IPS-20b (cell line): Measurements from ENCODE around the gene FAM9A.

Experiments used
- H3K27ac ChIP-seq: one replicate; pipeline ENCODE4 v1.5.1; 2013; ENCODE audit warnings: low read length
- H3K27me3 ChIP-seq: 2 replicates; pipeline ENCODE4 v1.6.1; 2013; ENCODE audit warnings: mild to moderate bottlenecking, low read length, inconsistent platforms; ENCODE audit not compliant: insufficient read depth
- H3K36me3 ChIP-seq: 2 replicates; pipeline ENCODE4 v1.6.1; 2013; ENCODE audit warnings: low read depth, mild to moderate bottlenecking, inconsistent platforms, low read length, moderate library complexity; ENCODE audit not compliant: insufficient read depth
- H3K4me1 ChIP-seq: 2 replicates; pipeline ENCODE4 v1.6.1; 2013; ENCODE audit warnings: mild to moderate bottlenecking, control low read depth, inconsistent platforms, low read length, moderate library complexity; ENCODE audit not compliant: insufficient read depth
- H3K4me3 ChIP-seq: 2 replicates; pipeline ENCODE4 v1.5.1; 2013; ENCODE audit warnings: mild to moderate bottlenecking, low read length, inconsistent platforms
- H3K9ac ChIP-seq: 2 replicates; pipeline ENCODE4 v1.6.1; 2013; ENCODE audit warnings: low read depth, mild to moderate bottlenecking, inconsistent platforms, low read length, moderate library complexity
- H3K9me3 ChIP-seq: 2 replicates; pipeline ENCODE4 v1.6.1; 2013; ENCODE audit warnings: mild to moderate bottlenecking, low read depth, low read length, inconsistent platforms; ENCODE audit not compliant: insufficient read depth

FAM9A gene

DNA sequence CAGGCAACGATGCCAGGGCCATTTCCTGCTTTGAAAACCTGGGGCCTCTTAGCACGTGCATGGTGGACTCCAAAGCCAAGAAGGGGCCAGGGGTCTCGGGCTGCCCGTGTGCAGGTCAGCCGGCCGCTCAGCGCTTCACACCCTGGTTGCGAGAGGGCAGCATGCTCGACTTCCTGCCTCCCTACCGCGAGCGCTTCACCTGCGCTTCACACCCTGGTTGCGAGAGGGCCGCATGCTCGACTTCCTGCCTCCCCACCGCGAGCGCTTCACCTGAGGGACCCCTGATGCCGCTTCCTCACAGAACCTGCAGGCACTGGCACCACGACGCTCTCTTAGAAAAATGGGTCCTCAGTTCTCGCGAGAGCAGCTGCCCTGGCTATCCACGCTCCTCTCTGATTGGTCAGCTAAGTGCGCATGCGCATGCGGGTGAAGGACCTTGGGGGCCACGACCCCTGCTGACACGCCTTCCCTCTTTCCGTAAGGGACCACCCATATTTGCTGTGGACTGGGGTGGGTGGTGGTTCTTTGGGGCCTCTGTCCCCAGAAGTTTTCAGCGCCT lies at the start of gene FAM9A:
Gene FAM9A (minus strand): TSS at position 343 of the 559 bp plus-strand sequence. CDS start 1,212 bp downstream, outside the sequence.
- no peak within 1 kb of the TSS for H3K27ac ChIP-seq
- no peak within 1 kb of the TSS for H3K4me3 ChIP-seq
- H3K9me3 ChIP-seq: no peaks in the 10 kb centered on the region
- H3K9ac ChIP-seq: no peak within 1 kb of the TSS
- H3K4me1 ChIP-seq: no peaks in the 10 kb centered on the region
- no peaks in the 10 kb centered on the region for H3K36me3 ChIP-seq
- no peaks in the 10 kb centered on the region for H3K27me3 ChIP-seq

DNA sequence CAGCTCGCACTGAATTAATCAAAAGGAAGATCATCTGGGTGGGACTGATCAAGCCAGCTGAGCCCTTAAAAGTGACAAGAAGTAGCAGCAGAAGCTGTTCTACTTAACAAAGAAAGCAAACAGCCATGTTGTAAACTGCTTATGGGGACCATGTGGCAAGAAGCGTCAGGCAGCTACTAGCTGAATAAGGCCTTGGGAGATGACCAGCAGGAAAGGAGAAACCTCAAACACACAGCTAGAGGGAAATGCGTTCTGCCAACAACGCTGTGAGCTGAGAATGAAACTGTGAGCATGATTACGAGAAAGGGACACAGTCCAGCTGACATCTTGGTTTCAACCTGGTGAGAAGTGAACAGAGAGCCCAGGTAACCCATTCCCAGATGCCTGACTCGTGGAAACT lies 49.3 kb upstream of the FAM9A start:
- H3K9ac ChIP-seq: no peak overlapping the region
- H3K36me3 ChIP-seq: no peaks in the 10 kb centered on the region
- no peaks in the 10 kb centered on the region for H3K27me3 ChIP-seq
- no peak overlapping the region for H3K4me3 ChIP-seq
- no peak overlapping the region for H3K27ac ChIP-seq
- no peaks in the 10 kb centered on the region for H3K9me3 ChIP-seq
- H3K4me1 ChIP-seq: no peaks in the 10 kb centered on the region

DNA sequence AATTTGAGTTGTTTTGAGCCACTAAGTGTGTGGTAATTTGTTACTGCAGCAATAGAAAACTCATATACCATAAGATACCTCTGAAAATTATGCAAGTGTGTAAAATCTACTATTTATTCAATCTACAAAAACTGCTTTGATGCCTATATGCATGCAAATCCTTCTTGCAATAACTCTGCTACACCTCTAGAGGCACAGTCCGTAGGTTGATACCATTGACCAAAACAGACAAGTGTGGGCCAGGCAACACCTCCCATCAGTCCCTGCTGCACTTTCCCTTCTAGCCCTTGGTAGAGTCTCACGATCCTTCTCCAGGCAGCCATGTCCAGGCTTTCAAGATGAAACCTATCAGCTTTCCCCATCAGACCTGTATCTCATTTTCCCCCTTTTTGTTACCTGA lies 48.8 kb upstream of the FAM9A start:
- Histone ChIP-seq H3K9me3 (no peaks in the 10 kb centered on the region), H3K27ac (no peak overlapping the region), H3K4me3 (no peak overlapping the region), H3K36me3 (no peaks in the 10 kb centered on the region), H3K27me3 (no peaks in the 10 kb centered on the region), H3K9ac (no peak overlapping the region), H3K4me1 (no peaks in the 10 kb centered on the region)

DNA sequence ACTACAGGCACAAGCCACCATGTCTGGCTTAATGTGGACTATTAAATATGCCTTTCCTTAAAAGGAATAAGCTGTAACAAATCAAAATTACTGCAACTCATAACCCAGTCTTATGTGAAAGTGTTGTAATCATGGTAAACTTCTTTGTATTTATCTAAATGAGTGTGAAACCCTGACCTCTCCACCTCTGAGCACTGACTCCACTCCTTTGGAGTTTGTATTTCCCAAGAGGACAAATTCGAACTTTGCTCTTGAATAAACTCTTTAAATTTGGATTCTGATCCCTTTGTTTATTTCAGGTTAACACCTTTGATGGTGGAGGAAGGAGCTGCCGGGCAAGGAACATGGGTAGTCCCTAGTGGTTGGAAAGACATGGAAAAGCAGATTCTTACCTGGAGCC lies 48.3 kb upstream of the FAM9A start:
- H3K4me1 ChIP-seq: no peaks in the 10 kb centered on the region

DNA sequence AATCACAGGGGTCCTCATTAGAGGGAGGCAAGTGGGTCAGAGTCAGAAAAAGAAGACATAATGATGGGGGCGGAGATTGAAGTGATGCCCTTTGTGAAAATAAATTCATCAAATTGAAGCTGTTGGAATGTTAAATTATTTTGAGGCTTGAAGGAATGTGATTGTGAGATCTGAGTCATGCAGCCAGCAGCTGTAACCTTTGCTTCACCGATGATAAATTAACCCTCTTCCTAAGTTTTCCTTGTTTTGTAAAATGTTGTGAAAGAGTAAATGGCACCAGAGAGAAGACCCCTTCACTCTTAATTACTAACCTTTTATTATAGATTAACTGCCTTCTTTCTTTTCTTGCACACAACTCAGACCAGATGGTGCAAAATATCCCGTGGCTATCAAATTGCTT lies 47.7 kb upstream of the FAM9A start:
- Histone ChIP-seq H3K4me3 (no peak overlapping the region), H3K27ac (no peak overlapping the region)

More for the DNA sequence above, 48.3 kb upstream of the FAM9A start:
- no peak overlapping the region for H3K9ac ChIP-seq
- H3K36me3 ChIP-seq: no peaks in the 10 kb centered on the region
- no peaks in the 10 kb centered on the region for H3K9me3 ChIP-seq
- no peak overlapping the region for H3K27ac ChIP-seq
- H3K4me3 ChIP-seq: no peak overlapping the region
- no peaks in the 10 kb centered on the region for H3K27me3 ChIP-seq

DNA sequence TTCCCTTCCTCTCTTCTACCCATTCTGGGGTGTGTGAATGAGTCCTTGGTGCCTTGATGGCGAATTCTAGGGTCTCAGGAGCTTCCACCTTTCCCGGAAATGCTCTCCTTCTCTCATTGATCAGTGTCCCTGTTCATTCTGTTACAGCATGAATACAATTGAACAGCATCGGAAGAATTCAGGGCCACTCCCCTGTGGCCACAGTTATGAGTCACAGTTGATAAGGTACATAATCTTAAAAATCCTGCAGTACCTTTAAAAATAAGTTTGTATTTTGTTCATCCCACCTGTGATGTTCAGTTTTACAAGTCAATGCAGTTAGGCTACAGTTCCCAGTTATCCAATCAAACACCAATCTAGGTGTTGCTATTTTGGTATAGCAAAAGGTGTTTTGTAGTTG lies 47.3 kb upstream of the FAM9A start:
- Histone ChIP-seq H3K27ac (no peak overlapping the region), H3K4me1 (no peaks in the 10 kb centered on the region), H3K4me3 (no peak overlapping the region), H3K9me3 (no peaks in the 10 kb centered on the region), H3K27me3 (no peaks in the 10 kb centered on the region), H3K36me3 (no peaks in the 10 kb centered on the region), H3K9ac (no peak overlapping the region)

More for the DNA sequence above, 47.7 kb upstream of the FAM9A start:
- no peaks in the 10 kb centered on the region for H3K27me3 ChIP-seq
- no peaks in the 10 kb centered on the region for H3K36me3 ChIP-seq
- H3K4me1 ChIP-seq: no peaks in the 10 kb centered on the region
- H3K9ac ChIP-seq: no peak overlapping the region
- no peaks in the 10 kb centered on the region for H3K9me3 ChIP-seq

DNA sequence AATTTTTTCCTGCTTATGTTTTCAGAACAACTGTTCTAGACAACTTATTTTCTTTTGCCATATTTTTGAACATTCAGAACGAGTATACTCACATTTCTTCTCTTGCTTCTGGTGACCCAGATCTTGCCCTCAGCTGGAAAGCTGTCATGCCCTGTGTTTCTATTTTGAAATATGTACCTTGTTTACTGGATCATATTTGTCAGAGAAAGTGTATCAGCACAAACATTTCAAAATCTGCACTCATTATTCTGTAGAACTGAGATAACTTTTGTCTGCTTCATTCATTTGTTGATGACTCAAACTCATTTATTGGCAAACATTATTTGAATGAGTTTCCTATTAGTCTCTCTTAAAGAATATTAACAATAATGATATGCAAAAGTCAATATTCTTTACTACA lies 46.2 kb upstream of the FAM9A start:
- H3K27ac ChIP-seq: no peak overlapping the region
- H3K9me3 ChIP-seq: no peaks in the 10 kb centered on the region
- no peaks in the 10 kb centered on the region for H3K36me3 ChIP-seq
- H3K9ac ChIP-seq: no peak overlapping the region
- no peaks in the 10 kb centered on the region for H3K27me3 ChIP-seq
- H3K4me1 ChIP-seq: no peaks in the 10 kb centered on the region
- no peak overlapping the region for H3K4me3 ChIP-seq

DNA sequence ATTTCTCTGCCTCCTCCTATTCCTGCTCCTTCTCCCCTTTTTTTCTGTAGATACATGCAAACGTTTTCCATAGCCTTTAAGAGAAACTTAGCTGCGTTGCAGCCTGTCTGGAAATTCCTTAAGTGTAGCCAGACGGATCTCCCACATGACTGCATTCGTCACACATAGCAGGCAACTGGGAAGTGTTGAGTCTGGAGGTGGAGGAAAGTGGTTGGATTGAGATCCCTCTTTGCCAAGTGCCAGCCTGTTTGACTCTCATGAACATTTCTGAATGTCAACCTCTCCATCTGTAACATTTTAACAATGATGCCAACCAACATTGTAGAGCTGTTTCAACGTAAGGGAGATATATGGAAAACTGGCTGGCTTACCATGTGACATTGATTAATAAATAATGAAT lies 45.1 kb upstream of the FAM9A start:
- Histone ChIP-seq H3K36me3 (no peaks in the 10 kb centered on the region), H3K27ac (no peak overlapping the region), H3K9me3 (no peaks in the 10 kb centered on the region), H3K4me1 (no peaks in the 10 kb centered on the region), H3K4me3 (no peak overlapping the region), H3K9ac (no peak overlapping the region), H3K27me3 (no peaks in the 10 kb centered on the region)

DNA sequence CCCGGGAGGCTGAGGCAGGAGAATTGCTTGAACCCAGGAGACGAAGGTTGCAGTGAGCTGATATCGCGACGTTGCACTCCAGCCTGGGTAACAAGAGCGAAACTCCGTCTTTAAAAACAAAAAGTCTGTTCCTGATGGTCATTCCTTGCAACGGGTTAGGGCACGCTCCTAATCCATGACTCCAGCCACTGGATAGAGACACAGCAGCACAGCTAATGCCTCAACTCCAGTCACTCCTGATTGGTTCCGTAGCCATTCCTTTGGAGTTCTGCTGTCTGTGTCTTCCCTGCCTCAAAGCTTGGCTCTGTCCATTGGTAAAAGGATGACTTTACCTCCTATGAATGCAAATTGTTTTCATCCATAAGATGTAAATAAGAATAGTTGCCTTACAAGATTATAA lies 44.3 kb upstream of the FAM9A start:
- H3K27me3 ChIP-seq: no peaks in the 10 kb centered on the region
- H3K9me3 ChIP-seq: no peaks in the 10 kb centered on the region
- H3K36me3 ChIP-seq: no peaks in the 10 kb centered on the region
- H3K4me3 ChIP-seq: no peak overlapping the region
- H3K9ac ChIP-seq: no peak overlapping the region
- no peak overlapping the region for H3K27ac ChIP-seq
- no peaks in the 10 kb centered on the region for H3K4me1 ChIP-seq

DNA sequence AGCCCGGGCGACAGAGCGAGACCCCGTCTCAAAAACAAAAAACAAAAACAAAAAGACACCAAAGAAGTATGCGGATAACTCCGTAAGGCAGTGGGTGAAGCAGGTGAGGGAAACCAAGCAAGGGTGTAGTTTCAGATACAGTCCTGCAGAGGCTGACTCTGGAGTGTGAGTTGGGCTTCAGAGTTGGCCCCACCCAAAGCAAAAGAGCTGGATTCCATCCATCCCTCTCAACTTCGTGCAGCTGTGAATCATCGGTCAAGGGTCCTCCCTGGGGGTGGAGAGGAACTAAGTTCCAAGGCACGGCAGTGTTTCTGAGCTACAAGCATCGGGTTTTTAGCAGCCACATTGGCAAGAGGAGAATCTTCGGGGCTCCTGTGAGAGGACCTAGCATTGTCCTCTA lies 43.9 kb upstream of the FAM9A start:
- no peaks in the 10 kb centered on the region for H3K36me3 ChIP-seq
- no peaks in the 10 kb centered on the region for H3K4me1 ChIP-seq
- no peak overlapping the region for H3K9ac ChIP-seq
- no peaks in the 10 kb centered on the region for H3K27me3 ChIP-seq
- no peaks in the 10 kb centered on the region for H3K9me3 ChIP-seq
- H3K4me3 ChIP-seq: no peak overlapping the region
- H3K27ac ChIP-seq: no peak overlapping the region

DNA sequence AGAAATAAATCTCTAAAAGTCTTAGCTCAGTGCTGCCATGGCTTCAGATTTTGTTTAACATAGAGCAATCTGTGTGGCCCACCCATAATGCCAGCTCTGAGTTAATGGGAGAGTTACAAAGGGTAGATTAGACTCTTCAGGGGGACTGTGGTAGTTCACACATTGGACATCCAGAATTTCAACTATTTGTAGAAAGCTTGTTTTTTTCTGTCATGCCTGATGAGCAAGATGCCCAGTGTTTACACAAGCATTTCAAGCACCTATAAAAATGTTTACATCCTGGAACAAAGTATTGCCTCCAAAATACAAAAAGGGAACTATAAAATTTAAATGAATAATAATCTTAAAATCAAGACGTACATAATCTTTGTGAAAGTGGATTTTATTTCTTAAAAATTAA lies 43.0 kb upstream of the FAM9A start:
- Histone ChIP-seq H3K9me3 (no peaks in the 10 kb centered on the region), H3K27ac (no peak overlapping the region), H3K27me3 (no peaks in the 10 kb centered on the region), H3K4me3 (no peak overlapping the region), H3K36me3 (no peaks in the 10 kb centered on the region), H3K4me1 (no peaks in the 10 kb centered on the region), H3K9ac (no peak overlapping the region)

DNA sequence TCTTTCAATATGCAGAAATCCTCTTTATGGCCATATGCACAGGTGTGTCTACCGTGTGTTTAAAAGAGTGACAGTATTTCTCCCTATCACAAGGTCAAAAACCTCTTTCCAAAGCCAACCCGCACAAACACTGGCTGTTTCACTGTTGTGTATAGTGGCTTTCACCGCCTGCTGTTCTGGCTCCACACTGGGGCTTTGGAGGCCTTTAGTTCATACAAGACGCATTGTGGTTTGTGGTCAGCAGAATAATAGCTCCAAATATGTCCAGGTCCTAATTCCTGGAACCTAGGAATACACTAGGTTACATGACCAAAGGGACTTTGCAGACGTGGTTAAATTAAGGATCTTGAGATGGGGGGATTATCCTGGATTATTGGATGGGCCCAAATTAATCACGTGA lies 40.7 kb upstream of the FAM9A start:
- no peaks in the 10 kb centered on the region for H3K27me3 ChIP-seq
- H3K4me3 ChIP-seq: no peak overlapping the region
- H3K9me3 ChIP-seq: no peaks in the 10 kb centered on the region
- no peaks in the 10 kb centered on the region for H3K36me3 ChIP-seq
- H3K4me1 ChIP-seq: no peaks in the 10 kb centered on the region
- no peak overlapping the region for H3K9ac ChIP-seq
- no peak overlapping the region for H3K27ac ChIP-seq

DNA sequence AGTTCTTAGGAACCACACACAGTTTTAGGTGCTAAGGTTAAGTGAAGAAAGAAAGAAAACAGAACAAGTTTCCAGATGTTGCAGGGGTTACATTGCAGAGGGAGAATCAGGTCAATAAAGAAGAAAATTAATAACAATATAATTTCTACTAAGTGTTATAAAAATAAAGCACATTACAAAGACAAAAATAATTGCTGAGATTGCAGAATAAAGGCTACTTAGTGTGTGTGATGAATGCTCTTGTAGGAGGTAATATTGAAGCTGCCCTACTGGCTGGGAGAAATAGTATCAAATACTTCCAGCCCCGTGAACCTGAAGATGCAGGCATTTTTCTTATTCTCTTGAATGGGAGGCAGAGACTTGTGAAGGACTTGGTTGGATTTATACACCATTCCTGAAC lies 33.2 kb upstream of the FAM9A start:
- H3K27me3 ChIP-seq: no peaks in the 10 kb centered on the region
- H3K4me1 ChIP-seq: no peaks in the 10 kb centered on the region
- no peak overlapping the region for H3K4me3 ChIP-seq
- no peak overlapping the region for H3K9ac ChIP-seq
- H3K27ac ChIP-seq: no peak overlapping the region
- no peaks in the 10 kb centered on the region for H3K36me3 ChIP-seq
- H3K9me3 ChIP-seq: no peaks in the 10 kb centered on the region
